Peyer's patch (tissue), 4 donors: ENCODE data around the gene CHD9.

ENCODE experiments used
- POLR2A ChIP-seq, 2 donors: fragments of 450-650 bp; IDR thresholded peaks; one replicate each; pipeline ENCODE4 v1.5.1; 2017; ENCODE audit warnings: antibody characterized with exemption in 2 of 2, mild to moderate bottlenecking in 2 of 2, moderate library complexity in 2 of 2
- TF ChIP-seq, protein P1 (sequence below), 6 experiments: fragments of 450-650 bp in 4 of 6; fragments of 200-600 bp in 2 of 6; sonication (generic) in 1 of 6; IDR thresholded peaks; one replicate each; pipeline ENCODE4 v1.5.1; 2017 to 2019; ENCODE audit warnings: antibody characterized with exemption in 6 of 6, mild to moderate bottlenecking in 3 of 6, moderate library complexity in 1 of 6

DNA sequence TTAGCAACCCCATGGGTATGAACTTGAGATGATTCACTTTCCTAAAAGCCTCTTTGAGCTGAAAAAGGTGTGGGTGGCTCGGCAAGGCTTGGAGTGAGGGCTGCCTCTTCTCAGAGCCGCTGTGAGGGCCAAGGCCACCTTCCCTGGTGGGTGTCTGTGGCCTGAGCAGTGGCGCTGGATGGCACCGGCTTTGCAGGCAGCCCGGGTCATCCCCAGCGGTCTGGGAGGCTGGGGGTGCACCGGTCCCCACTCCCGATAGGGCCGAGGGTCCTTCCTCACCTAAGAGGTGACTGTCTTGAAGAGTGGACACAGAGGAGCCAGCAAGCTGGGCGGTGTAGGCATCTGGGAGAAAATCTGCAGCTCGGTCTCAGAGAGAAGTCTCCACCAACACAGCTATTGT is 300.3 kb downstream of the CHD9 start:
- TF ChIP-seq, protein P1, sequence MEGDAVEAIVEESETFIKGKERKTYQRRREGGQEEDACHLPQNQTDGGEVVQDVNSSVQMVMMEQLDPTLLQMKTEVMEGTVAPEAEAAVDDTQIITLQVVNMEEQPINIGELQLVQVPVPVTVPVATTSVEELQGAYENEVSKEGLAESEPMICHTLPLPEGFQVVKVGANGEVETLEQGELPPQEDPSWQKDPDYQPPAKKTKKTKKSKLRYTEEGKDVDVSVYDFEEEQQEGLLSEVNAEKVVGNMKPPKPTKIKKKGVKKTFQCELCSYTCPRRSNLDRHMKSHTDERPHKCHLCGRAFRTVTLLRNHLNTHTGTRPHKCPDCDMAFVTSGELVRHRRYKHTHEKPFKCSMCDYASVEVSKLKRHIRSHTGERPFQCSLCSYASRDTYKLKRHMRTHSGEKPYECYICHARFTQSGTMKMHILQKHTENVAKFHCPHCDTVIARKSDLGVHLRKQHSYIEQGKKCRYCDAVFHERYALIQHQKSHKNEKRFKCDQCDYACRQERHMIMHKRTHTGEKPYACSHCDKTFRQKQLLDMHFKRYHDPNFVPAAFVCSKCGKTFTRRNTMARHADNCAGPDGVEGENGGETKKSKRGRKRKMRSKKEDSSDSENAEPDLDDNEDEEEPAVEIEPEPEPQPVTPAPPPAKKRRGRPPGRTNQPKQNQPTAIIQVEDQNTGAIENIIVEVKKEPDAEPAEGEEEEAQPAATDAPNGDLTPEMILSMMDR (IDR thresholded peaks at IDR 0.05): no peak
- TF ChIP-seq POLR2A (IDR thresholded peaks at IDR 0.05): no peak
